Measurements from ENCODE around the gene KCTD1.

DNA sequence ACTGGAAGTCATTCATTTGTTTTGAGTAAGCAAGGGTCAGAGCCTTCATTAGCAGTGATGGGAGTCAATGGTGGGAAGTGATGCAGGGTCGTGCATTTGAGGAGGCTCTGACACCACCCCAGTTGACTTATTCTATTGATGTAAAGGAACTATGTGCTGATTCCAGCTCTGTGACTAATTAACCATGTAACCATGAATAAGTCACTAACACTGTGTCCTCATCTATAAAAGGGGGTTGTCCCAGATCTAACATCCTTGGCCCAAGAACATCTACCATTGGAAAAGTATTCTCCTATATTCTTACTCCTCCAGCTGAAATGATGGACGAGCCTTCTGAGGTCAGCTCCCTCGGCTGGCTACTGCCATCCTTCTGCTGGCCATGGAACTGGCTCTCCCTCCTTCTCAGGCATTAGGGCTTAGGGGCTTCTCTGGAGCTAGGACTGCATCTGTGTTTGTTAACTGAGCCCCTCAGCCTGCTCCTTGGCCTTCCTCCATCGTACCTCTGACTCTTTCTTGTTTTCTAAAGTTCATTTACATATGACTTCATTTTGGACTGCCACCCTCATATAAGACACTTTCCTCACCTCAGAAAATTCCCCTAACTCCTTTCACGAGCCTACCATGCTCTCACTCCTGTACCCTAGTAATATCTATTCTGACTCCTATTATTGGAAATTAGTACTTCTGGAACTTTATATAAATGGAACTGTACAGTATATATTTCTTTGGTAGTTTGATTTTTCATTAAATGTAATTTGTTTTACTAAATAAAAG lies 115.5 kb downstream of the KCTD1 start:
- TF ChIP-seq, protein P1, sequence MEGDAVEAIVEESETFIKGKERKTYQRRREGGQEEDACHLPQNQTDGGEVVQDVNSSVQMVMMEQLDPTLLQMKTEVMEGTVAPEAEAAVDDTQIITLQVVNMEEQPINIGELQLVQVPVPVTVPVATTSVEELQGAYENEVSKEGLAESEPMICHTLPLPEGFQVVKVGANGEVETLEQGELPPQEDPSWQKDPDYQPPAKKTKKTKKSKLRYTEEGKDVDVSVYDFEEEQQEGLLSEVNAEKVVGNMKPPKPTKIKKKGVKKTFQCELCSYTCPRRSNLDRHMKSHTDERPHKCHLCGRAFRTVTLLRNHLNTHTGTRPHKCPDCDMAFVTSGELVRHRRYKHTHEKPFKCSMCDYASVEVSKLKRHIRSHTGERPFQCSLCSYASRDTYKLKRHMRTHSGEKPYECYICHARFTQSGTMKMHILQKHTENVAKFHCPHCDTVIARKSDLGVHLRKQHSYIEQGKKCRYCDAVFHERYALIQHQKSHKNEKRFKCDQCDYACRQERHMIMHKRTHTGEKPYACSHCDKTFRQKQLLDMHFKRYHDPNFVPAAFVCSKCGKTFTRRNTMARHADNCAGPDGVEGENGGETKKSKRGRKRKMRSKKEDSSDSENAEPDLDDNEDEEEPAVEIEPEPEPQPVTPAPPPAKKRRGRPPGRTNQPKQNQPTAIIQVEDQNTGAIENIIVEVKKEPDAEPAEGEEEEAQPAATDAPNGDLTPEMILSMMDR (conservative IDR thresholded peaks at IDR 0.05; ENCODE audit: low read length), result no peak
- no peak for TF ChIP-seq EZH2phosphoT487 (IDR thresholded peaks at IDR 0.05; ENCODE audit: borderline replicate concordance, low read depth, low read length)

Measured in OCI-LY7 (cell line).